HUDEP-2 (cell line): Measurements from ENCODE around the gene CDCP2.

Experiments used
- DNase-seq, 76 experiments: peaks; one replicate each; lab custom pipeline; 2025; ENCODE audit not compliant: unreplicated experiment in 76 of 76; lab: John Stamatoyannopoulos, UW

Gene CDCP2

DNA sequence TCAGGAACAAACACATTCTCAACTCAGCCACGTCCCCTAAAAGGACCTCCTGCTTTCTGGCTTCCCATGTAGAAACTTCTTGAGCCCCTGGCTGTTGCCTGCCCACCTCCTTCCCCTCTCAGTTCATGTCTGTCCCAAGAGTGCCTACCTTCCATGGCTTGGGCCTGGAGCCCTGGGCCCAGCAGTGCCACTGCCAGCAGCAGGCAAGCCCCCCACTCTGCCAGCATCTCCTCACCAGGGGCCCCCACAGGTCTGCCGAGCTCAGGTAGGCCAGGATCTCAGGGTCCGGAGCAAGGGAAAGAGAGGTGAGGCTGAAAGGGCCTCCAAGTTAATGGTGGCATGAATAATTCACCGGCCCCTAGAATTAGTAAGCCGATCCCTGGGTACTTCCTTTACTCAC, at the start of gene CDCP2:
Gene CDCP2 (minus strand): TSS at position 305 of the 400 bp plus-strand sequence. CDS start 78 bp downstream, at position 227.
- DNase-seq: no peak

- DNase-seq: peak in 6 of 76 experiments; percentile 31 to 49 (median 36)
These were observed 47.8 kb upstream of the CDCP2 start for GRCh38 chr1:54200519-54200997.

DNA sequence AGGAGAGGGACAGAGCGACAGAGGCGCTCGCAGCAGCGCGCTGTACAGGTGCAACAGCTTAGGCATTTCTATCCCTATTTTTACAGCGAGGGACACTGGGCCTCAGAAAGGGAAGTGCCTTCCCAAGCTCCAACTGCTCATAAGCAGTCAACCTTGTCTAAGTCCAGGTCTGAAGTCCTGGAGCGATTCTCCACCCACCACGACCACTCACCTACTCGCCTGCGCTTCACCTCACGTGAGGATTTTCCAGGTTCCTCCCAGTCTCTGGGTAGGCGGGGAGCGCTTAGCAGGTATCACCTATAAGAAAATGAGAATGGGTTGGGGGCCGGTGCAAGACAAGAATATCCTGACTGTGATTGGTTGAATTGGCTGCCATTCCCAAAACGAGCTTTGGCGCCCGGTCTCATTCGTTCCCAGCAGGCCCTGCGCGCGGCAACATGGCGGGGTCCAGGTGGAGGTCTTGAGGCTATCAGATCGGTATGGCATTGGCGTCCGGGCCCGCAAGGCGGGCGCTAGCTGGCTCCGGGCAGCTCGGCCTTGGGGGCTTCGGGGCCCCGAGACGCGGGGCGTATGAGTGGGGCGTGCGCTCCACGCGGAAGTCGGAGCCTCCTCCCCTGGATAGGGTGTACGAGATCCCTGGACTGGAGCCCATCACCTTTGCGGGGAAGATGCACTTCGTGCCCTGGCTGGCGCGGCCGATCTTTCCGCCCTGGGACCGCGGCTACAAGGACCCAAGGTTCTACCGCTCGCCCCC, 47.1 kb upstream of the CDCP2 start, which contains the start of the genes CYB5RL and MRPL37:
Gene CYB5RL (minus strand): TSS at position 266 of the 754 bp plus-strand sequence. CDS start 4,414 bp downstream, outside the sequence.
Gene MRPL37 (plus strand): TSS at position 403 of the 754 bp plus-strand sequence. CDS start 77 bp downstream, at position 480.
- DNase-seq: peak in 74 of 76 experiments; percentile 38 to 96 (median 88)

DNA sequence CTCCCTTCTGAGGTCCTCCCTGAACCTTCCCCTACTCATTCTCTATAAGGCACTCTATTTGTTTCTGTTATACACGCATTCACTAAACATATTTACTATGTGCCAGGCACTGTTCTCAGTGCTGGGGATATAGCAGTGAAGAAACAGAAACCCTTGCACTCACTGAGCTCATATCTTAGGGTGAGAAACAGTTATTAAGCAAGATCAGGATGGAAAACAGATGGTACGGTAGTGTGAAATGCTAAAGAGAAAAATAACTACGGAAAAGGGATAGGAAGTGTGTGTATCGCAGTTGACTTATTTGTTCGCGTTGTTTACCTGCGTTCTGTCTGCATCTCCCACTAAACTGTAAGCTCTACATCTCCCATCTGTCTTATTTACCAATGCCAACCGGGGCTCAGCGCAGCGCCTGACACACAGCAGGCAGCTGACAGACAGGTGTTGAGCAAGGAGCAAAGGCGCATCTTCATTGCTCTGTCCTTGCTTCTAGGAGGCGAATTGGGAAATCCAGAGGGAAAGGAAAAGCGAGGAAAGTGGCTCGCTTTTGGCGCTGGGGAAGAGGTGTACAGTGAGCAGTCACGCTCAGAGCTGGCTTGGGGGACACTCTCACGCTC, 46.5 kb upstream of the CDCP2 start:
- DNase-seq: peak in 2 of 76 experiments; percentile 7 to 40

GRCh38 chr1:54193453-54193852, 40.7 kb upstream of the CDCP2 start:
- DNase-seq: no peak

GRCh38 chr1:54191525-54191924, 38.7 kb upstream of the CDCP2 start:
- no peak for DNase-seq

- DNase-seq: no peak
These were observed 37.7 kb upstream of the CDCP2 start for GRCh38 chr1:54190526-54190925.

- no peak for DNase-seq
These were observed 35.5 kb upstream of the CDCP2 start for GRCh38 chr1:54188291-54188690.

DNA sequence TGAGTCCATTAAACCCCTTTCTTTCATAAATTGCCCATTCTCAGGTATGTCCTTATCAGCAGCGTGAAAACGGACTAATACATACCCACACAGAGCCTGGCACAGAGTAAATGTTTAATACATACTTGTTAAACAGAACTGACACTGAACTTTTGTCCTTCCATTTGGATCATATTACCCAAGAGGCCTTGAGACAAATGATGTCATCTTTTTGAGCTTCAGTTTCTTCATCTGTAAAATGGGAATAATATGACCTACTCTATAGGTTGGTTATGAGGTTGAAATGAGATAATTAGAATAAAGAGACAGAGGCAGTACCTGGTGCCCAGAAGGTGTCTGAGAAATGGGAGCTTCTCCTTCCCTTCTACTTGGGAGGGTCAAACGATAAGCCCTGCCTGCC, 33.3 kb upstream of the CDCP2 start:
- no peak for DNase-seq

DNA sequence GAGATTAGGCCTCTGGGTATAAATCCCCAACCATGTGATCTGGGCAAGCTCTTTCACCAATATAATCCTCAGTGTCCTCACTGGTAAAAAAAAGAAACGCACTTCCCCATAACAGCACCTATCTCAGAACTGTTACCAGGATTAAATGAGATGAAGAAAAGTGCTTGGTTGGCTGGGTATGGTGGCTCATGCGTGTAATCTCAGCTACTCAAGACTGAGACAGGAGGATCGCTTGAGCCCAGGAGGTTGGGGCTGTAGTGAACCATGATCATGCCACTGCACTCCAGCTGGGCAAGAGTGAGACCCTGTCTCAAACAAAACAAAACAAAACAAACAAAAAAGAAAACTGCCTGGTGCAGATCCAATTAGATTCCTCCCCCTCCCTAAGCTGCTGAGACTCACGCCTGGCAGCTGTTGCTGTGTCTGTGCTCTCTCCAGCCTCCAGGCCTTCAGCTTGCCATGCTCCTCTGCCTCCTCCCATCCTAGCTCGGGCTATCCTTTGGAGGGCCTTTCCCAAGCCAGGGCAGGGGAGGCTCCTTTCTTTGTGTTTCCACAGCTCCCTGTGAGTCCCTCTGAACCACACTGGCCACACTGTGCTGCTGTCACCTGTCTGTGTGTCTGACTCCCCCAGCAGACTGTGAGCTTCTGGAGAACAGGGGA, 28.0 kb upstream of the CDCP2 start:
- DNase-seq: no peak

- DNase-seq: no peak
These were observed 25.7 kb upstream of the CDCP2 start for GRCh38 chr1:54178296-54179070.

GRCh38 chr1:54177726-54178125, 24.9 kb upstream of the CDCP2 start:
- no peak for DNase-seq

GRCh38 chr1:54176621-54177327, 24.0 kb upstream of the CDCP2 start:
- no peak for DNase-seq

DNA sequence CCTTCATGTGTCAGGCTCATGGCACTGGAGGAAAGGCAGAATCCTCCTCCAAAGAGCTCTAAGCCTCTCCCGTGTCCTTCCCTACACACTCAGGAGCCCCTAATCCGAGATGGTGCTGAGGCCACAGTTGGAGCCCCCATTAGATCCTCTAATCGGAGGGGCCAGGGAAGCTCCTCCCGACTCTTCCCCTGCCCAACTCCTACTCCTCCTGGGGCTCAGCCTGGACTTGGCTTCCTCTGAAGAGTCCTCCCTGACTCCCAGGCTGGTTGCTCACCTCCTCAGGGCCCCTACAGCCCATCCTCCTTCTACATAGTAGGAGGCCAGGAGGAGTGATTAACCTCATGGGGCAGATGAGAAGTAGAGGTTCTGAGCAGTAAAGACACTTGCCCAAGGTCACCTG, 21.3 kb upstream of the CDCP2 start:
- no peak for DNase-seq

DNA sequence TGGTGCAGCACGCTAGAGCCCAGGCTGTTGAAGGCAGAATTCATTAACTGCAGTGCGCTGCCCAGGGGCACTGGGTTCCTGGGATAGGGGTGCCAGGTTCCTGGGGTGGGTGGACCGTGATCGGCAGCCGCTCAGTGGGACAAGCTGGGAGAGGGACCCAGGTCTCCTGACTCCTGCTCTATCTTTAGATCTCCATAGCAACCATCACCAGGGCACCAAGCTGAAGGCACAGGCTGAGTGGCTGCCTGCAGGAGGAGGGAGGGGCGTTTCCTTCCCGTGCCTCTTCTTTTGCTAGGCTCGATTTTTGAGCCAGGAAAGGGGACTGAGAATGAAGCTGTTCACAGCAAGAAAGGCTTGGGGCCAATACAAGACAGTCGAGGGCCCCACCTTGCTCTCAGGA, 20.9 kb upstream of the CDCP2 start:
- no peak for DNase-seq

- no peak for DNase-seq
These were observed 20.1 kb upstream of the CDCP2 start for GRCh38 chr1:54172614-54173599.

DNA sequence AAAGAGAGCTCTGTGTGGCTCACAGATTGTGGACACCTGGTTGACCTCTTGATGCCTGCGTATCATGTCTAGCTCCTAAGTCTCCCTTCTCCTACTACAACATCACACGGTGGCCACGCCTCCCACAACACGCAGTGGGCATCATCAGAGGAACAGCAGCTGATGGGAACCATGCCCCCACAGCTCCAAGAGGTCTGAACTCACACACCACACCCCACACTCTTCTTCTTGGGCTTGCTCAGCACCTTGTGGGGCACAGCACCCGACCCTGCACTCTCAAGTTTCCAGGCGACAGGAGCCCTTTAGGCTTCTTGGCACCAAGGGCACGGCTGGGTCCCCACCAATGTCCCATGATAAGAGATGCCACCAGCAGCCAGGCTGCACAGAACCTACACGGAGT, 18.8 kb upstream of the CDCP2 start:
- DNase-seq: no peak

GRCh38 chr1:54171016-54171415, 18.2 kb upstream of the CDCP2 start:
- no peak for DNase-seq

GRCh38 chr1:54169068-54169467, 16.3 kb upstream of the CDCP2 start:
- DNase-seq: no peak
